ENCODE data around the gene FOSL2.

Gene FOSL2

DNA sequence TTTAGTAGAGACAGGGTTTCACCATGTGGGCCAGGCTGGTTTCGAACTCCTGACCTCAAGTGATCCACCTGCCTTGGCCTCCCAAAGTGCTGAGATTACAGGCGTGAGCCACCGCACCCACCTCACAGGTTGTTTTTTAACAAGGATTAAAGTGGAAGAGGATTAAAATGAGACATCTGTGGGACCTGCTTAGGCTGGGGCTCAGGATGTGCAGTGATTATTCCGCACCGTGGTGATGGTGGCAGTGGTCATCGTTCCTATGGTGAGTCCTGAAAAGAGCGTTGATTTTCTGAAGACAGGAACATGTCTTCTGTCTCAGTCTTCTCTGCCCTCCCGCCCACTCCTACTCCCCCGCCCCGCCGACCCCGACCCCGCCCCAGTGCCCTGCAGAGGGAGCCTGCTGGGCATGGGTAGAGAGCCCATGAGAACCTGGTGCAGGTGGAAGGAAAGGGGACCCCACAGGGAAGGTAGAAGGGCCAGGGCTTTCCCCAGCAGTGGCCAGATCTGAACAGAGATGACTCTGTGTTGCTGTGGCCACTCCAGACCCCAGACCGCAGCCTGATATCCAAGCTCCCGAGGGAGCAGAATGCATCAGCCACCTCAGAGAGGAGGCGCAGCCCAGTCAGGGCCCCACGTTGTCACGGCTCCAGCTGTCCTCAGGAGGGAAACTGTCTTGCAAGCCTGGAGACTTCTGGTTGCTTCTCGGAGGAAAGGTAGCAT, 34.5 kb upstream of the FOSL2 start:
- TF ChIP-seq, protein P1, sequence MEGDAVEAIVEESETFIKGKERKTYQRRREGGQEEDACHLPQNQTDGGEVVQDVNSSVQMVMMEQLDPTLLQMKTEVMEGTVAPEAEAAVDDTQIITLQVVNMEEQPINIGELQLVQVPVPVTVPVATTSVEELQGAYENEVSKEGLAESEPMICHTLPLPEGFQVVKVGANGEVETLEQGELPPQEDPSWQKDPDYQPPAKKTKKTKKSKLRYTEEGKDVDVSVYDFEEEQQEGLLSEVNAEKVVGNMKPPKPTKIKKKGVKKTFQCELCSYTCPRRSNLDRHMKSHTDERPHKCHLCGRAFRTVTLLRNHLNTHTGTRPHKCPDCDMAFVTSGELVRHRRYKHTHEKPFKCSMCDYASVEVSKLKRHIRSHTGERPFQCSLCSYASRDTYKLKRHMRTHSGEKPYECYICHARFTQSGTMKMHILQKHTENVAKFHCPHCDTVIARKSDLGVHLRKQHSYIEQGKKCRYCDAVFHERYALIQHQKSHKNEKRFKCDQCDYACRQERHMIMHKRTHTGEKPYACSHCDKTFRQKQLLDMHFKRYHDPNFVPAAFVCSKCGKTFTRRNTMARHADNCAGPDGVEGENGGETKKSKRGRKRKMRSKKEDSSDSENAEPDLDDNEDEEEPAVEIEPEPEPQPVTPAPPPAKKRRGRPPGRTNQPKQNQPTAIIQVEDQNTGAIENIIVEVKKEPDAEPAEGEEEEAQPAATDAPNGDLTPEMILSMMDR (IDR thresholded peaks at IDR 0.05; ENCODE audit: low read depth, low read length), result no peak
- DNase-seq (ENCODE audit: extremely low read depth, low read depth), result no peak

- TF ChIP-seq, protein P1 (IDR thresholded peaks at IDR 0.05; ENCODE audit: low read depth, low read length), result no peak
- no peak for DNase-seq (ENCODE audit: extremely low read depth, low read depth)
Measured at GRCh38 chr2:28358668-28359201, 33.9 kb upstream of the FOSL2 start.

DNA sequence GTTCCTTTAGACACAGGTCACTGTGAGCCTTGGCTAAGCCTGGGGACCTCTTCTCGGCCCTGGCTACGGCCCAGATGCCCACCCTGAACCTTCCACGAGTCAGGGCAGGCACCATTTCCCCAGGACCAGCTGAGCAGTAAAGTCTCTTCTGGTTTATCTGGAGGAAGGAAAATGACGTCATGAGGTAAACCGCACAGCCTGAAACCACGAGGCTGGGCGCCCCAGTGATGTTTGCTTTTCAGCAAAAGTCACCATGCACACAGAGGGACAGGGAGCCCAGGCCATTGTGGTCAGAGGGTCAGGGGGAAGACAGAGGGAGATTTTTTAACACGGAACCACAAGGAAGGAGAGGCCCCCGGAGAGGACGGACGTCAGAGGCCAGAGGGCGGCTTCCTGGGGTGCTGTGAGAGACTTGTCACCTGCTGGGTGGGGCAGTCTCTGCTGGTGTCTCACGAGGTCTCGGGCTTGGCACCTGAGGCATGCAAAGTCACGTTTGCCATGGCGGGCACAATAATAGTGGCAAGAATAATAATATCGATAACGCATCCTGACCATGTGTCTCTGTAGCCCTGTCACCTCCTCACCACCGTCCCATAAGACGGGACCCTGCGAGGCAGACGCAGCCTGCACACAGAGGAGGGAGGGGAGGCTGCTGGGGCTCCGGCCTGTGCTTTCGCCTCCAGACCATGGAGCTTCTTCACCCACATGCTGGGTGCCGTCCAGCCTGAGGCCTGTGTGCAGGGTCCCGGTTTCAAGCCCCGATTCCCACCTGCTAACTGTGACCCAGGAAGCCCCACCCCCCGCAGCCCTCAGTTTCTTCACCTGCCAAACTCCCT, 33.2 kb upstream of the FOSL2 start:
- no peak for DNase-seq (ENCODE audit: extremely low read depth, low read depth)
- TF ChIP-seq, protein P1 (IDR thresholded peaks at IDR 0.05; ENCODE audit: low read depth, low read length), result no peak

DNA sequence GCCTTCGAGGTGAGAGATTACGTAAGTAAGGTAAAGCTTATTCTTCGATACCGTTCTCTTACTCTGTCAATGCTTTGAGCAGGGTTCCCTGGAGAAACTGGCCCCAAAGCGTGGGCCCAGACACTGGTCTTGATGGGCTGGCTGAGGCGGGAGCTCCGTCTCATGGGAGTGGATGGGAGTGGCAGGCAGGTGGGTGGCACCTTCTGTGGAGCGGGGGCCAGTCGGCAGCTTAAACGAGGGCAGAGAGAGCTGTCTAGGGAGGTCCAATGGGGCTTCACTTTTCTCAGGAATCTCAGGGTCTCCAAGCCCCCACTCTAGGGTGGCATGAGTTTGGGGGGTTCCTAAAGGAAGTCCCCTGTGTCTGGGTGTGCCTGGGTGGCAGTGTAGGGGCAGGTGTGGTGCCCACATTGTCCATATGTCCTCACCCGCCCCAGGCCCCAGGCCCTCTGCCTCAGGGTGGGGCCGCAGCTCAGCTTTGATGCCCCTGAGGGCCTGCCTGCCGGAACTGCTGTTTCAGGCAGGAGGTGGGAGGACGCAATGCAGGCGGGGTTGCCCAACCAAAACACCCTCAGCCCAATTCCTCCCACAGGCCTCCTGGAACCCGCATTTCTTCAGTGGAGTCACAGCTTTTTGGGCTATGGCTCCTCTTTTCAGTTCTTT, 32.5 kb upstream of the FOSL2 start:
- TF ChIP-seq, protein P1 (IDR thresholded peaks at IDR 0.05; ENCODE audit: low read depth, low read length), result no peak
- DNase-seq (ENCODE audit: extremely low read depth, low read depth), result no peak

DNA sequence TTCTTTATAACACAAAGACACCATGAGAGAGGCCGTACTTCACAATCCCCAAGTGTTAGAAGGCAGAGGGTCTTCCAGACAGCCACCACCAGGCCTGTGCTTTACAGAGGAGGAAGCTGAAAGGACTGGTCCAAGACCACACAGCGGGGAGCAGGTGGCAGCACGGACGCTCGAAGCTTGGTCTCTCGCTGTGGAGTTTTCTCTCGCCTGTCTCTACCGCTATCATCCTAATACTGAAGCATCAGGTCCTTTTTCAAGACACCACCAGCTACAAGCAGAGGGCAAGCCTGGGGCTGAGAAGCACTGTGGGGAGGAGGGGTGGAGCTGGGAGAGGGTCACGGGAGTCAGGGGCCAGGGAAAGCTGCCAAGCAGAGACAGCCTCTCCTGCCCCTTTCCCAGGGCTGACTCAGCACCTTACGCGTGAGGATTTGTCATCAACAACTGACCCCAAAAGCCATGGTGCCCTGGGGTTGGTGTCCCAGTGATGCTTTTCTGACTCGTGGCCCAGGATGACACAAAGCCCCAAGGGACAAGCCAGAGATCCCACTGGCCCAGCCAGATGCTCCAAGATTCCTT, 31.9 kb upstream of the FOSL2 start:
- TF ChIP-seq, protein P1 (IDR thresholded peaks at IDR 0.05; ENCODE audit: low read depth, low read length), result no peak
- no peak for DNase-seq (ENCODE audit: extremely low read depth, low read depth)

DNA sequence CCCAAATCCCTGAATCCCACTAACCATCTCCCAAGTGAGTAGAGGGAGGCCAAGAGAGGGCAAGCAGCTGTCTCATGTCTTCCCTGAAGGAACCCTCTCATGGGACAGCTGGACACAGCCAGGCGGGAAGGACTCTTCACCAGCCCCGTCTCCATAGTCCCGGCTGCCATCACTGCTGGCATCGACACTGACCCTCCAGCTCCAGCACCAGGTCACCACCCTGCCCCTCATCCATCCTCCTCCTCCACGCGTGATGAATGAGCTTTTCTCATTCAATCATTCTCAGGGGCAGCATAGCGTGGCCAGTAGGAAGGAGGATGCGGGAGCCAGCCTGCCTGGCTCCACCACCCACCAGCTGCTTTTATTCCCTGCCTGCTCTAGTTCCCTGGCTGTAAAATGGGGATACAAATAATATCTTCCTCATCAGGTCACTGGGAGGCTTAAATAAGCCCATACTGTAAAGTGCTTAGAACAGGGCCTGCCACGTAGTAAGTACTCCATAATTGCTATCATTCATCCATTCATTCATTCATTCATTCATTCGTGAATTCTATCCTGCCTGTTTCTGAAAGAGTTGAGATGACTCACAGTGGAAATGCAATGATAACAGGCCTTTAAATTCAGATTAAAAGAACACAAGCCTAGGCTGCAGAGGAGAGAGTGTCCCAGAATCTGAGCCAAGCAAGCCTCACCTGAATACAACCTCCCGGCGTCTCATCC, 30.5 kb upstream of the FOSL2 start:
- TF ChIP-seq, protein P1 (IDR thresholded peaks at IDR 0.05; ENCODE audit: low read depth, low read length), result no peak
- DNase-seq (ENCODE audit: extremely low read depth, low read depth), result no peak
